B cell (primary cell): Measurements from ENCODE around the gene CPS1. TPM values are rescaled to one million over a fixed set of nuclear protein-coding genes. Genes with fewer than 3 reads are reported as not detected.

ENCODE experiments used
- ATAC-seq: fragments of 200-7000 bp; cut with Tn5 transposase; one replicate; pipeline ENCODE4 v1.10.0; 2021; ENCODE audit warnings: low read depth, mild to moderate bottlenecking, moderate number of reproducible peaks, moderate library complexity
- CTCF ChIA-PET: fragments of 350-600 bp; sonication (Branson Sonifier 250); formaldehyde crosslinking; loops from one replicate; lab custom pipeline; 2021; ENCODE audit warnings: antibody characterized with exemption, inconsistent platforms; lab: Charles Lee
- POLR2A ChIA-PET: fragments of 350-600 bp; sonication (Branson Sonifier 250); formaldehyde crosslinking; loops from one replicate; lab custom pipeline; 2021; ENCODE audit warnings: antibody characterized with exemption; lab: Charles Lee
- DNase-seq: peaks from one replicate; pipeline ENCODE4 v3.0.0; 2013
- H2AFZ ChIP-seq: 2 replicates; pipeline ENCODE4 v1.6.1; 2012; ENCODE audit warnings: mild to moderate bottlenecking, low read depth, low read length; ENCODE audit not compliant: insufficient read depth, poor library complexity, severe bottlenecking
- H3K27ac ChIP-seq, 2 donors: 1 replicate in 1 of 2; 2 replicates in 1 of 2; pipeline ENCODE4 v1.5.1; 2012 to 2013; ENCODE audit warnings: low read length in 2 of 2, mild to moderate bottlenecking in 2 of 2, moderate library complexity in 1 of 2
- H3K27me3 ChIP-seq, 4 experiments: fragments of 200-600 bp in 1 of 4; sonication (generic) in 1 of 4; replicated peaks in 1 of 4; 1 replicate in 2 of 4; 2 replicates in 2 of 4; pipeline versions ENCODE4 v1.6.1 to v1.7.0; 2013 to 2016; ENCODE audit warnings: low read length in 3 of 4, mild to moderate bottlenecking in 2 of 4, mixed read lengths in 1 of 4, moderate library complexity in 1 of 4; ENCODE audit not compliant: insufficient read depth in 4 of 4, control insufficient read depth in 3 of 4; ENCODE audit errors: control extremely low read depth in 1 of 4
- H3K36me3 ChIP-seq, 2 experiments: replicated peaks in 1 of 2; 1 replicate in 1 of 2; 2 replicates in 1 of 2; pipeline versions ENCODE4 v1.6.1 to v1.7.1; 2013; ENCODE audit warnings: low read length in 1 of 2; ENCODE audit not compliant: insufficient read depth in 2 of 2, control insufficient read depth in 1 of 2; ENCODE audit errors: control extremely low read depth in 1 of 2, extremely low read depth in 1 of 2
- H3K4me1 ChIP-seq, 2 donors: fragments of 200-600 bp in 1 of 2; sonication (generic) in 1 of 2; 1 replicate in 1 of 2; 2 replicates in 1 of 2; pipeline versions ENCODE4 v1.5.1 to v1.6.1; 2013 to 2017; ENCODE audit warnings: low read length in 2 of 2; ENCODE audit not compliant: control insufficient read depth in 2 of 2, insufficient read depth in 2 of 2
- H3K4me2 ChIP-seq: replicated peaks from 2 replicates; pipeline ENCODE3; 2012; ENCODE audit warnings: mild to moderate bottlenecking, low read depth, low read length; ENCODE audit not compliant: poor library complexity, severe bottlenecking
- H3K4me3 ChIP-seq, 5 experiments: fragments of 200-600 bp in 1 of 5; sonication (generic) in 1 of 5; 1 replicate in 3 of 5; 2 replicates in 2 of 5; pipeline versions ENCODE4 v1.5.1 to v1.7.0; 2011 to 2016; ENCODE audit warnings: low read length in 4 of 5, mild to moderate bottlenecking in 4 of 5, low read depth in 2 of 5, control low read depth in 1 of 5, moderate library complexity in 1 of 5; ENCODE audit not compliant: insufficient read depth in 1 of 5; ENCODE audit errors: control extremely low read depth in 1 of 5, extremely low read depth in 1 of 5
- H3K79me2 ChIP-seq: fragments of 200-600 bp; sonication (generic); one replicate; pipeline ENCODE4 v1.6.0; 2016; ENCODE audit warnings: low read length; ENCODE audit not compliant: control insufficient read depth, insufficient read depth
- H3K9ac ChIP-seq: fragments of 200-600 bp; sonication (generic); 2 replicates; pipeline ENCODE4 v1.6.1; 2017; ENCODE audit warnings: mild to moderate bottlenecking, low read length, moderate library complexity
- H3K9me3 ChIP-seq, 3 donors: one replicate each; pipeline versions ENCODE4 v1.6.1 to v1.7.1; 2013; ENCODE audit warnings: low read length in 2 of 3; ENCODE audit not compliant: control insufficient read depth in 2 of 3, insufficient read depth in 1 of 3; ENCODE audit errors: control extremely low read depth in 1 of 3
- H4K20me1 ChIP-seq: 2 replicates; pipeline ENCODE4 v1.6.0; 2012; ENCODE audit warnings: mild to moderate bottlenecking, low read length; ENCODE audit not compliant: insufficient read depth, control insufficient read depth, poor library complexity, severe bottlenecking
- H3K27ac Mint-ChIP-seq: one replicate; pipeline ENCODE4 v1.8.0; 2021; ENCODE audit warnings: mixed read lengths
- H3K27me3 Mint-ChIP-seq: one replicate; pipeline ENCODE4 v1.8.0; 2021; ENCODE audit warnings: mixed read lengths
- H3K4me1 Mint-ChIP-seq: one replicate; pipeline ENCODE4 v1.8.0; 2021; ENCODE audit warnings: mixed read lengths
- H3K4me3 Mint-ChIP-seq: one replicate; pipeline ENCODE4 v1.8.0; 2021; ENCODE audit warnings: mixed read lengths
- H3K9me3 Mint-ChIP-seq: one replicate; pipeline ENCODE4 v1.8.0; 2022; ENCODE audit warnings: mixed read lengths; ENCODE audit not compliant: insufficient read depth
- EZH2 ChIP-seq: IDR thresholded peaks from 2 replicates; pipeline ENCODE4 v1.6.1; 2012; ENCODE audit warnings: borderline replicate concordance, low read depth, mild to moderate bottlenecking, moderate library complexity, low read length; ENCODE audit not compliant: insufficient read depth, poor library complexity, severe bottlenecking
- WGBS: methylation state at CpG from one replicate; pipeline ENCODE4 v1.1.5; 2013; ENCODE audit warnings: missing lambda C conversion rate; ENCODE audit not compliant: insufficient coverage; 5-methylcytosine and 5-hydroxymethylcytosine counted together
- intact Hi-C: fragments of 100-400 bp; cut with micrococcal nuclease; formaldehyde crosslinking; loops from one replicate; pipeline ENCODE4 v1.10.0; 2022
- polyA plus RNA-seq: library from polyadenylated mRNA; depleted of rRNA; stranded (reverse); fragments of >200 nt; gene quantifications from 2 replicates; pipeline ENCODE4 v1.2.3, GENCODE V29; 2012
- total RNA-seq, 2 donors: library from RNA; stranded (reverse); fragments of 120-200 nt in 1 of 2; gene quantifications; 1 replicate in 1 of 2; 2 replicates in 1 of 2; pipeline versions ENCODE4 v1.2.3 to v1.2.4, GENCODE V29; 2013 to 2022
- TF ChIP-seq, protein P1 (sequence below): fragments of 200-600 bp; IDR thresholded peaks from one replicate; pipeline ENCODE4 v1.8.0; 2022; ENCODE audit warnings: antibody characterized with exemption, mild to moderate bottlenecking

The CPS1 gene
- total and polyA plus RNA-seq, 2 donors (not counting 1 experiment from before 2014, with no cell fraction given): 0.12 to 0.25 TPM

DNA sequence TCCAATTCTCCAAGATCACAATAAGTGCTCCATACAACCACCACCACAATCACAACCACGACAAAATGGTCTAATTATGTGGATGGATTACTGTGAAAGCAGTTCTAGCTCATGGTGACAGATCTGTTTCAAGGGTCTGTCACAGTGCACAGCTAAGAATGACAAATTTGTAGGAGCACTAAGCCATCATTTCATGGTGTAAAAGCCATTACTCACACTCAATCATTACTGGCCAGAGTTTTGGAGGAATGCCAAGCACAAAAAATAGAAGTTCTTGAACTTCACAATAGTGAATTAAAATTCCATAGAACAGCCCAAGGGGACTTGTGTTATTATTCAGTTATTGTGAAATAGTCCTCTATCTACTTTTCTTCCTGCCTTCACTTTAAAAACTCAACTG, 2.3 kb downstream of the CPS1 start:
- Histone ChIP-seq H3K9ac (no peak overlapping the region), H3K4me3 (no peak overlapping the region), H3K4me1 (no peaks in the 10 kb centered on the region), H3K4me2 (no peak overlapping the region), H3K27ac (no peak overlapping the region), H3K9me3 (no peaks in the 10 kb centered on the region), H4K20me1 (no peaks in the 10 kb centered on the region), H3K27me3 (no peaks in the 10 kb centered on the region), H3K36me3 (no peaks in the 10 kb centered on the region), H2AFZ (no peak overlapping the region), H3K79me2 (no peaks in the 10 kb centered on the region)
- H3K27me3 Mint-ChIP-seq: peaks cover 10% of the 10 kb centered on the region
- WGBS: no CpG with 5 or more reads among the region's 1 CpG
- no peak overlapping the region for H3K27ac Mint-ChIP-seq
- no peaks in the 10 kb centered on the region for H3K9me3 Mint-ChIP-seq
- no peak for ATAC-seq
- DNase-seq: no peak
- no peaks in the 10 kb centered on the region for H3K4me1 Mint-ChIP-seq
- intact Hi-C loops: no loop called here
- no peak for TF ChIP-seq EZH2
- TF ChIP-seq, protein P1, sequence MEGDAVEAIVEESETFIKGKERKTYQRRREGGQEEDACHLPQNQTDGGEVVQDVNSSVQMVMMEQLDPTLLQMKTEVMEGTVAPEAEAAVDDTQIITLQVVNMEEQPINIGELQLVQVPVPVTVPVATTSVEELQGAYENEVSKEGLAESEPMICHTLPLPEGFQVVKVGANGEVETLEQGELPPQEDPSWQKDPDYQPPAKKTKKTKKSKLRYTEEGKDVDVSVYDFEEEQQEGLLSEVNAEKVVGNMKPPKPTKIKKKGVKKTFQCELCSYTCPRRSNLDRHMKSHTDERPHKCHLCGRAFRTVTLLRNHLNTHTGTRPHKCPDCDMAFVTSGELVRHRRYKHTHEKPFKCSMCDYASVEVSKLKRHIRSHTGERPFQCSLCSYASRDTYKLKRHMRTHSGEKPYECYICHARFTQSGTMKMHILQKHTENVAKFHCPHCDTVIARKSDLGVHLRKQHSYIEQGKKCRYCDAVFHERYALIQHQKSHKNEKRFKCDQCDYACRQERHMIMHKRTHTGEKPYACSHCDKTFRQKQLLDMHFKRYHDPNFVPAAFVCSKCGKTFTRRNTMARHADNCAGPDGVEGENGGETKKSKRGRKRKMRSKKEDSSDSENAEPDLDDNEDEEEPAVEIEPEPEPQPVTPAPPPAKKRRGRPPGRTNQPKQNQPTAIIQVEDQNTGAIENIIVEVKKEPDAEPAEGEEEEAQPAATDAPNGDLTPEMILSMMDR: no peak
- POLR2A ChIA-PET: no interaction called here
- no peak overlapping the region for H3K4me3 Mint-ChIP-seq
- CTCF ChIA-PET: no interaction called here

DNA sequence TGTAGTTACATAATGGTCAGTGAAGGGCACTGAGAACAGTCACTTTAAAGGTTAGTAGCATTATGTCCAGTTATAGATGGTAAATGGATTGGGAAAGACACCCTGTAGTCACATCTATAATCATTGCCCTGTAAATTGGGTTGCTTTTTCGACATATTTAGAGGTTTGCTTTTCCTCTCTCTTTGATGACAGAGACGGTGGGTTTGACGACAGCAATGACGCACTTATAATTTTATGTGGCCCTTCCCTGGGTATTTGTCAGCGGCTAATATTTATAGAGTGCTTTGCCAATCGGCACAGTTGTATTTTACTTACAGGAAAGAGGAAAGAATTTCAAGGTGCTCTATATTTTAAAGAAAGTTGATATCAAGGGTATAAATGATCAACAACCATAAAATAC, 2.8 kb downstream of the CPS1 start:
- H3K27ac Mint-ChIP-seq: no peak overlapping the region
- Histone ChIP-seq H3K9ac (no peak overlapping the region), H3K27ac (no peak overlapping the region), H2AFZ (no peak overlapping the region), H3K9me3 (no peaks in the 10 kb centered on the region), H3K4me1 (no peaks in the 10 kb centered on the region), H3K79me2 (no peaks in the 10 kb centered on the region), H3K4me2 (no peak overlapping the region), H3K27me3 (no peaks in the 10 kb centered on the region), H4K20me1 (no peaks in the 10 kb centered on the region), H3K4me3 (no peak overlapping the region), H3K36me3 (no peaks in the 10 kb centered on the region)
- peaks cover 10% of the 10 kb centered on the region for H3K27me3 Mint-ChIP-seq
- ChIA-PET CTCF (no interaction called here), POLR2A (no interaction called here)
- DNase-seq: no peak
- TF ChIP-seq EZH2: no peak
- TF ChIP-seq, protein P1: no peak
- H3K4me3 Mint-ChIP-seq: no peak overlapping the region
- ATAC-seq: no peak
- no peaks in the 10 kb centered on the region for H3K9me3 Mint-ChIP-seq
- intact Hi-C loops: no loop called here
- 71% methylated on average over 1 of the region's 6 CpGs for WGBS
- no peaks in the 10 kb centered on the region for H3K4me1 Mint-ChIP-seq
